Measurements from ENCODE around the gene PRKCA. TPM values are rescaled to one million over a fixed set of nuclear protein-coding genes. Genes with fewer than 3 reads are reported as not detected.

The PRKCA gene
- total RNA-seq, 2 experiments from 2014 or later, result 78.4 to 79.7 TPM

DNA sequence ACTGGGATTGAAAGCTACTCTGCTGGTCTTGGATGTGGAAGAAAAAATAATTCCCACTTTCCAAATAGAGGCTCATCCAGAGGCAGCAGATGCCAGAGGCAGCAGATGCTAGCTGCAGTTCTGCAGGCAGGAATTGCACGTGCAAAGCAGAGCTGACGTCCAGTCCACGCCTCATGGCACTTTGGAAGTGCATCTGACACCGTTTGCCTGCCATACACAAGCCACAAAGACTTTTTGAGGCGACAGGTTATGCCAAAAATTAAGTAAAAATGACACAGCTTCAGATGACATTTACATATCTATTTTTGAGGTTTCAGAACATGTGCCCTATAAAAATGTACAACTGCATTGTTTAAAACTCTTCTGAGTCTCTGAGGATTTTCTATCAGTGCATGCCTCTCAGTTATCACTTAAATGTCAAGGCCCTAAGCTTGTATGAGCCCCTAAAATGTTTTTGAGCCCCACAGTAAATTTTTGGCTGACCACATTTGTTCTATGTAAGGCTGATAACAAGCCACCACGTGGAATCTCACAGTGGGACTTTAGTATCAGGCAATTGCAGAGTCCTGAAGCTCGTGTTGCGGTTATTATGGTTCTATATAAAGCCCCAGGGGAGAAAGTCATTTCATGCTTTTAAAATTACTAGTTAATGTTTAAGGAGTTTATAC lies 239.2 kb downstream of the PRKCA start:
- CTCF ChIA-PET, result interaction anchor here (0.9 kb wide), 1 partner anchor 32 kb away, joined by 3 read pairs; no protein-coding TSS in a partner anchor
- Mint-ChIP-seq H3K4me1 (ENCODE audit: low read depth) (peaks cover 70% of the 10 kb centered on the region), H3K27ac (no peak overlapping the region), H3K4me3 (no peak overlapping the region), H3K9me3 (peaks cover 8% of the 10 kb centered on the region), H3K36me3 (ENCODE audit: low read depth) (peaks cover 12% of the 10 kb centered on the region), H3K27me3 (ENCODE audit: low read depth) (no peaks in the 10 kb centered on the region)
- DNase-seq, result no peak
- intact Hi-C loops (cut with micrococcal nuclease), result no loop called here

DNA sequence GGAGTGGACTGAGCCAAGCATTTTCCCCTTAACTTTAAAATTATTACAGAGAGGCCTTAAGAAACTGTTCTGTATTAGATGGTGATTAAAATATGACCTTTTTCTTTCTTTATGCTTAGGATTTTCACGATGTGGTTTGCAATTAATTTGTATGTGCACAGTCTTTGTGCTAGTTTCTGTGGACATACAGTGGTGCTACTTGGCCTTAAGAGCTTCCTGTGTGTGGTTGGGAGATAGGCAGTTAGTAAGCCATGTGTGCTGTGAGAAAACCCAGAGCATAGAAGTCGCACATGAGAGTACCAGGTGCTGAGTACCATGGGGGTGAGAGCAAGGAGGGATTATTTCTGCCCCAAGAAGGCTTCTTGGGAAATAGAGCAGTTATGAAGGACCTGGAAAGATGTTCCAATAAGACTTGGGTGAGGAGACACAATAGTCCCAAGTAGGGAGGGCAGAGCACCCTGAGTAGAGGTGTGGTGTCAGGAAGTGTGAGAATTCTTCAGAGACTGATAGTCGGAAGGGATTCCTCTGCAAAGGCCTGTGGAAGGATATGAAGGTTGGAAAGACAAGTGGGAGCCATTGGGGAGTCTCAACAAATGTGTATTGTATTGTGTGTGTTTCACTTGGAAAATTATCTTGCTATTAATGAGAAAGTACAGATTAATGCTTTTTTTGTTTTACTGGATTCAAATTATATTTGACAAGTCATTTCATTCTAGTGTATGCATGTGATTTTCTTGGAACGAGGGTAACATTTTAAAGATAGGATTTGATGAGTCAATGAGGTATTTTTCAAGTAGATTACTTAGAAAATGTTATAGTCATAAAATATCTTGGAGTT lies 239.9 kb downstream of the PRKCA start:
- H3K4me1 Mint-ChIP-seq (ENCODE audit: low read depth), result peaks cover 72% of the 10 kb centered on the region
- H3K4me3 Mint-ChIP-seq, result no peak overlapping the region
- peaks cover 12% of the 10 kb centered on the region for H3K36me3 Mint-ChIP-seq (ENCODE audit: low read depth)
- peak overlapping the region; percentile 3 for H3K27ac Mint-ChIP-seq
- no peak for DNase-seq
- CTCF ChIA-PET, result interaction anchor here (0.9 kb wide), 1 partner anchor 31 kb away, joined by 3 read pairs; no protein-coding TSS in a partner anchor
- no peaks in the 10 kb centered on the region for H3K27me3 Mint-ChIP-seq (ENCODE audit: low read depth)
- intact Hi-C loops (cut with micrococcal nuclease), result no loop called here
- H3K9me3 Mint-ChIP-seq, result peaks cover 10% of the 10 kb centered on the region

DNA sequence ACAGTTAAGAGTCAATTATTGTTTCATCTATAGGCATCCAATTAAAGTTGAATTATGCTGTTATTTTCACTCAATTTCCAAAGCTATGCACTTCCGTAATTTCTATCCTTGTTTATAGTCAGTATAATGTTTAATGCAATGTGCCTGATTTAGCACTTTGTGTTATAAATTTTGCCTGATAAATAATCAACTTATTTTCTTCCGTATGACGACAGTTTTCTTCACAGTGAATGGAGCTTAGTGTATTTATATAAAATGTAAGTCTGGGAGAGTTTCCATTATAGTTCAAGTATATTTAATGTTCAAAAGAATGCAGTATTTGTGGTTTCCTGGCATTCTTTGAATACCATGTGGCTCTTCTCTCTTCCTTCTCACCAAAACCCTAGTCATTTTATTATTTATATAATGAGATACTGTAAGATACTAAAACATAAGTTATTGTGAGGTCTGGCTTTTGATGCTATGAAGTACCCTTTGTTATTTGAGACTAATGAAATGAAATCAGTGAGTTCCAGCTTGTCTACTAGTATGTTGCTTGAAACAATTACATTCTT lies 240.6 kb downstream of the PRKCA start:
- Mint-ChIP-seq H3K27ac (no peak overlapping the region), H3K4me1 (ENCODE audit: low read depth) (peaks cover 72% of the 10 kb centered on the region), H3K27me3 (ENCODE audit: low read depth) (no peaks in the 10 kb centered on the region), H3K9me3 (peaks cover 10% of the 10 kb centered on the region), H3K36me3 (ENCODE audit: low read depth) (peaks cover 12% of the 10 kb centered on the region), H3K4me3 (no peak overlapping the region)
- CTCF ChIA-PET, result no interaction called here
- DNase-seq, result no peak
- intact Hi-C loops (cut with micrococcal nuclease), result no loop called here

DNA sequence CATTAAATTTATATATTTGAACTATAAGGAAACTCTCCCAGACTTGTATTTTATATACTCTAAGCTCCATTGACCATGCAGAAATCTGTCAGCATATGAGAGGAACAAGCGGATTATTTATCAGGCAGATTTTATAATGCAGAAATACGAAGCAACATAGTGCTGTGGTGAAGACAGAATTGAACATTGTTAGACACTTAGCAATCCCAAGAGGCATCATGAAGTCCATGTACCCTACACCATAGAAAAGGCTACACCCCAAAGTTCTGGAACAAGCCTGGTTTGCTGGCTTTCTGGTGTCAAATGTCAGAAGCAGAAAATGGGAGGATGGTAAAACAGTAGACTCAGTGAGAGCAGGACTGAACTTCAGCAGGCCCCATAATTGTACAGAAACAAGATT lies 241.1 kb downstream of the PRKCA start:
- Mint-ChIP-seq H3K27me3 (ENCODE audit: low read depth) (no peaks in the 10 kb centered on the region), H3K9me3 (peaks cover 10% of the 10 kb centered on the region), H3K4me1 (ENCODE audit: low read depth) (peaks cover 72% of the 10 kb centered on the region), H3K27ac (no peak overlapping the region), H3K4me3 (no peak overlapping the region), H3K36me3 (ENCODE audit: low read depth) (peaks cover 14% of the 10 kb centered on the region)
- CTCF ChIA-PET, result no interaction called here
- intact Hi-C loops (cut with micrococcal nuclease), result no loop called here
- no peak for DNase-seq

DNA sequence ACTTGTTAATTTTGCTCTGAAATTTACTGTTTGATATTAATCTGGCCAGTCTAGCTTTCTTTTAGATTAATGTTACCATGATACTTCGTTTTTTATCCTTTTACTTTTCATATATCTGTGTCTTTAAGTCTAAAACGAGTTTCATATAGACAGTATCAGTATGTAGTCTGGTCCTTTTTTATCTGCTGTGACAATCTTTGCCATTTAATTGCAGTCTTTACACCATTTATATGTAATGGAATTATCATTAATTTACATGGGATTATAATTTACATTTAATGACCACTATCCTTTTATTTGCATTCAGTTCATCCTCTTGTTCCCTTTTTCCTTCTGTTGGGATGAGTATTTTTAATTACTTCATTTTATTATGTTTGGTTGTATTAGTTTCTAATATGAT lies 243.5 kb downstream of the PRKCA start:
- no peak for DNase-seq
- Mint-ChIP-seq H3K27ac (no peak overlapping the region), H3K4me1 (ENCODE audit: low read depth) (peaks cover 66% of the 10 kb centered on the region), H3K27me3 (ENCODE audit: low read depth) (no peaks in the 10 kb centered on the region), H3K9me3 (peaks cover 10% of the 10 kb centered on the region), H3K36me3 (ENCODE audit: low read depth) (peaks cover 14% of the 10 kb centered on the region), H3K4me3 (no peak overlapping the region)
- CTCF ChIA-PET, result interaction anchor here (0.6 to 1.1 kb wide), 2 partner anchors 10 to 11 kb away, joined by 3 read pairs; no protein-coding TSS in a partner anchor
- intact Hi-C loops (cut with micrococcal nuclease), result loop anchor here (2.0 kb wide), 1 partner anchor 239 kb away; no protein-coding TSS in a partner anchor

DNA sequence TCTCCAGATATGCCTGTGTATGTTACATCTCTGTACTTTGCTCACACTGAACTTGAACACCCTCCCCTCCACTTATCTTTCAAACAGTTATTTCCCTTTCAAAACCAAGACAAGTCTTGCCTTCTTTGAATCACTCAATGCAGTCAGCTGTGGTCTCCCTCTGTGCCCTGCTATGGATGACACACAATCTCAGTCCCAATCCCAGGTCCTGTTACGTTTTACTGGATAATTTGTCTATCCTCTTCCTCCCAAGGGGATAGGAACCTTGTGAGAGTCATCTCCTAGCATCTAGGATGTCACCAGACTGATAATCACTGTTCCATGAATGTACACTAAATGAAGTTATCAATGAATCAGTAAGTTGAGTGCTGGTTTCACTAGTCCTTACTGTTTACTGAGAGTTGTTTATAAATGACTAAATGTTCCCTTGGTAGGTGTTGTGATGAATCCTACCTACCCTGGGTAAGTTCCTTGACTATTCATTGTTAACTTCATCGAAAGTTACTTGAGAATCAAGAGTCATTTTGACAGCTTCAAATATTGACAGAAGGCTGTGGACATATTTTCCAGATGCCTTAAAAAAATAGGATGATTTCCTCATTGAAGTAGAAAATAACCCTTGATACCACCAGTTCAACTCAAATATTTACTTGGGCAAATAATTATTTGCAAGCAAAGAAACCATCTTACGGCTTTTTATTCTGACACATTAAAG lies 244.9 kb downstream of the PRKCA start:
- intact Hi-C loops (cut with micrococcal nuclease), result loop anchor here (1.0 to 2.0 kb wide), 3 partner anchors 38 to 241 kb away; no protein-coding TSS in a partner anchor
- Mint-ChIP-seq H3K27me3 (ENCODE audit: low read depth) (no peaks in the 10 kb centered on the region), H3K4me1 (ENCODE audit: low read depth) (peaks cover 53% of the 10 kb centered on the region), H3K36me3 (ENCODE audit: low read depth) (peaks cover 15% of the 10 kb centered on the region), H3K27ac (peak overlapping the region; percentile 46), H3K9me3 (peaks cover 10% of the 10 kb centered on the region), H3K4me3 (no peak overlapping the region)
- CTCF ChIA-PET, result interaction anchor here (0.7 to 1.0 kb wide), 2 partner anchors 20 to 247 kb away, joined by 3 read pairs; no protein-coding TSS in a partner anchor
- DNase-seq, result no peak

DNA sequence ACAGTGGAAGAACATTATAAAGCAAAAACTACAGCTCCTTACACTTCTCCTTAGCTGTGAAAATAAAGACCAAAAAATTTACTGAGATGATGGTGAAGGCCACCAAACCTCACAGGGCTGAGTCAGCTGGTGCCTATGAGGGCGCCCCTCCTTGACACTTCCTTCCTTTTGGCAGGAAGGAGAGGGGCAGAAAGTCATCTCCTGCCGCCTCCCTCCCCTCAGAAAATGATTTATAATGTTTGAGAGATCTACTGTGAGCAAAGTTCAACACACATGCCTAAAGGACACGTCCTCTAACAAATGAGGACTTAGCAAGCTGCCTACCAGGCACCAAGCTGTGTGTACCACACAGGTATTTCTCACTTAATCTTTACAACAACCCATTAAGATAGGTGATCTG lies 245.7 kb downstream of the PRKCA start:
- peak; percentile 74 for DNase-seq
- CTCF ChIA-PET, result interaction anchor here (0.7 to 1.0 kb wide), 3 partner anchors 19 to 247 kb away, joined by 3 to 4 read pairs (median 3); no protein-coding TSS in a partner anchor
- peak overlapping the region; percentile 9 for H3K27ac Mint-ChIP-seq
- H3K4me3 Mint-ChIP-seq, result no peak overlapping the region
- intact Hi-C loops (cut with micrococcal nuclease), result no loop called here
- H3K27me3 Mint-ChIP-seq (ENCODE audit: low read depth), result no peaks in the 10 kb centered on the region
- peaks cover 16% of the 10 kb centered on the region for H3K36me3 Mint-ChIP-seq (ENCODE audit: low read depth)
- peaks cover 47% of the 10 kb centered on the region for H3K4me1 Mint-ChIP-seq (ENCODE audit: low read depth)
- peaks cover 10% of the 10 kb centered on the region for H3K9me3 Mint-ChIP-seq

DNA sequence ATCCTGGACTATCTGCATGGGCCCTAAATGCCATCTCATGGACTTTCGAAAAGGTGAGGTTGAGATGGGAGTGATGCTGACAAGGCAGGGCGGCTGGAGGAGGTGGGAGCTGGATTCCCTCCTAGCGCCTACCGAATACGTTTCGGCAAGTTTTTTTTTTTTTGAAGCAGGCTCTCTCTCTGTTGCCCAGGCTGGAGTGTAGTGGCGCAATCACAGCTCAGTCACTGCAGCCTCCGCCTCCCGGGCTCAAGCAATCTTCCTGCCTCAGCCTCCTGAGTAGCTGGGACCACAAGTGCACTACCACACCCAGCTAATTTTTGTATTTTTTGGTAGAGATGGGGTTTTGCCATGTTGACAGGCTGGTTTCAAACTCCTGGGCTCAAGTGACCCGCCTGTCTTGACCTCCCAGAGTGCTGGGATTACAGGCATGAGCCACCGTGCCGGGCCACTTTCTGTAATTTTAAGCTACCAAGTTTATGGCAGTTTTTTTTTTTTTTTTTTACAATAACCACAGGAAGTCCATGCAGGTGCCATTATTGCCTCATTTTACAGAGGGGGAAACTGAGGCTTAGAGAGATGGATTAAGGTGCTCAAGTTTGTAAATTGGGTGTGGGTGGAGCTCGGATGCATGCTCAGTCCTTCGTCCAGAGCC lies 246.4 kb downstream of the PRKCA start:
- peaks cover 10% of the 10 kb centered on the region for H3K9me3 Mint-ChIP-seq
- CTCF ChIA-PET, result interaction anchor here (1.0 kb wide), 1 partner anchor 71 kb away, joined by 4 read pairs; no protein-coding TSS in a partner anchor
- intact Hi-C loops (cut with micrococcal nuclease), result no loop called here
- no peaks in the 10 kb centered on the region for H3K27me3 Mint-ChIP-seq (ENCODE audit: low read depth)
- peaks cover 23% of the 10 kb centered on the region for H3K36me3 Mint-ChIP-seq (ENCODE audit: low read depth)
- H3K4me3 Mint-ChIP-seq, result no peak overlapping the region
- H3K27ac Mint-ChIP-seq, result no peak overlapping the region
- H3K4me1 Mint-ChIP-seq (ENCODE audit: low read depth), result peaks cover 52% of the 10 kb centered on the region
- no peak for DNase-seq

DNA sequence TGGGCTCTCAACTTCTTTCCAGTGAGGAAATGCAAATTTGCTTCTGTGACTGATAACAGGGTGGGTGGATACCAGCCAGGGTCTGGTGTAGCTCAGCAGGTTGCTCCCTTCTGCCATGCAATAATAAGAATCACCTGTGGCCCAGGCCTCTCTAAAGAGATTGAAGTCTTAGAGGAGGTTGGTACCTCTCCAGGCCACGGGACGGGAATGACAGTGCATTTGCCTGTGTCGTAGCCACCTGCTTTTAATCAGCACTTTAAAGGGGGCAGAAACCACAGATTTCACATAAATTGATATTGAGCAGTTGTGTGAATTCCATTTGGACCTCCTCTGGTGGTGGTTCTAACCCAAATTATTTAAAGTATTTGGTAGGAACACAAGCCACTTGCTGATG lies 246.9 kb downstream of the PRKCA start:
- Mint-ChIP-seq H3K9me3 (peaks cover 10% of the 10 kb centered on the region), H3K4me1 (ENCODE audit: low read depth) (peaks cover 53% of the 10 kb centered on the region), H3K4me3 (no peak overlapping the region), H3K27ac (no peak overlapping the region), H3K27me3 (ENCODE audit: low read depth) (no peaks in the 10 kb centered on the region), H3K36me3 (ENCODE audit: low read depth) (peaks cover 22% of the 10 kb centered on the region)
- intact Hi-C loops (cut with micrococcal nuclease), result no loop called here
- CTCF ChIA-PET, result no interaction called here
- DNase-seq, result no peak

DNA sequence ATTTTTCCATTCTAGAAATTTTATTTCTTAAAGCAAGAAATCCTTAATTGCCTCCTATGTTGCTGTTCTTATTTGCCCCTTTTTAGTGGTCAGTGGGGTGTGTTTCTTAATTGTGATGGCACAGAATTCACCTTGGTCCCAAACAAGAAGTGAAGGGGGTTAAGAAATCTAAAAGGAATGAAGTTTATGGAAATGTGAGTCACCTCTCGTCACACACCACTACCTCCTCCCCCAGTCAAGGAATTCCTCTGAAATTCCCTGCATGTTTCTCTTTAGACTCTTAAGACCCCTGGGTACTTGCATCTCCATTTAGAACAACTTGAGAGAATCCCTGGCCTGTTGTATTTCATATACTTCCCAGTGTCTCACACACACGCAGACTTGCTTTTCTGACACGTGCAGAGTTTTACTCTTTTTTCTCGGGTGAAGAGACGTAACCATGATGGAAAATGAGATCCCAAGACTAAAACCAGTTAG lies 247.4 kb downstream of the PRKCA start:
- H3K36me3 Mint-ChIP-seq (ENCODE audit: low read depth), result peaks cover 22% of the 10 kb centered on the region
- DNase-seq, result no peak
- H3K9me3 Mint-ChIP-seq, result peaks cover 10% of the 10 kb centered on the region
- no peak overlapping the region for H3K4me3 Mint-ChIP-seq
- no peak overlapping the region for H3K27ac Mint-ChIP-seq
- H3K27me3 Mint-ChIP-seq (ENCODE audit: low read depth), result no peaks in the 10 kb centered on the region
- peaks cover 56% of the 10 kb centered on the region for H3K4me1 Mint-ChIP-seq (ENCODE audit: low read depth)
- CTCF ChIA-PET, result interaction anchor here (1.4 kb wide), 1 partner anchor 17 kb away, joined by 5 read pairs; no protein-coding TSS in a partner anchor
- intact Hi-C loops (cut with micrococcal nuclease), result no loop called here

DNA sequence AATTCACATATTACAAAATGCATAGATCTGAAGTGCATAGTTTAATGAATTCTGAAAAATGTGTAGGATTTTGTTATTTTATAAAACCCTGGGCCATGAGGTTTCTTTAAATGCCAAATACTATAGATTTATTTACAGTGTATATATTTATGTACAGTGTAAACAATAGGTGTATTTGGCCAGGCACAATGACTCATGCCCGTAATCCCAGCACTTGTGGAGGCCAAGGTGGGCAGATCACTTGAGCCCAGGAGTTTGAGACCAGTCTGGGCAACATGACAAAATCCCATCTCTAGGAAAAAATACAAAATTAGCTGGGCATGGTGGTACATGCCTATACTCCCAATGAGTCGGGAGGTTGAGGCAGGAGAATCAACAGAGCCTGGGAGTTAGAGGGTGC lies 249.4 kb downstream of the PRKCA start:
- no peaks in the 10 kb centered on the region for H3K27me3 Mint-ChIP-seq (ENCODE audit: low read depth)
- CTCF ChIA-PET, result interaction anchor here (1.8 kb wide), 1 partner anchor 15 kb away, joined by 4 read pairs; no protein-coding TSS in a partner anchor
- no peak overlapping the region for H3K4me3 Mint-ChIP-seq
- H3K4me1 Mint-ChIP-seq (ENCODE audit: low read depth), result peaks cover 57% of the 10 kb centered on the region
- H3K27ac Mint-ChIP-seq, result no peak overlapping the region
- intact Hi-C loops (cut with micrococcal nuclease), result no loop called here
- DNase-seq, result no peak
- H3K9me3 Mint-ChIP-seq, result no peaks in the 10 kb centered on the region
- peaks cover 14% of the 10 kb centered on the region for H3K36me3 Mint-ChIP-seq (ENCODE audit: low read depth)

Data from activated naive CD4-positive, alpha-beta T cell treated with anti-CD3 and anti-CD28 coated beads for 36 hours (primary cell).